Mesodermal cell (in vitro differentiated cells): Measurements from ENCODE around the gene CYB5R3.

Source experiments
- H3K27ac ChIP-seq: 2 replicates; pipeline ENCODE4 v1.7.0; 2013; ENCODE audit warnings: mild to moderate bottlenecking, low read depth, low read length, moderate library complexity; ENCODE audit not compliant: severe bottlenecking
- H3K36me3 ChIP-seq: 2 replicates; pipeline ENCODE4 v1.7.1; 2013; ENCODE audit warnings: mild to moderate bottlenecking, low read length, moderate library complexity; ENCODE audit not compliant: control insufficient read depth, insufficient read depth
- H3K4me1 ChIP-seq: one replicate; pipeline ENCODE4 v1.7.1; 2013; ENCODE audit warnings: mild to moderate bottlenecking, low read length; ENCODE audit not compliant: insufficient read depth, control insufficient read depth, poor library complexity, severe bottlenecking
- H3K4me3 ChIP-seq: 2 replicates; pipeline ENCODE4 v1.7.0; 2013; ENCODE audit warnings: low read length, control low read depth, mild to moderate bottlenecking; ENCODE audit not compliant: insufficient read depth, poor library complexity, severe bottlenecking; ENCODE audit errors: extremely low read depth
- H3K9me3 ChIP-seq: 2 replicates; pipeline ENCODE4 v1.7.1; 2013; ENCODE audit warnings: mild to moderate bottlenecking, low read length, moderate library complexity; ENCODE audit not compliant: control insufficient read depth
- WGBS, 2 experiments: methylation state at CpG; one replicate each; pipeline ENCODE4 v1.1.5; 2013; ENCODE audit warnings: missing lambda C conversion rate in 2 of 2; ENCODE audit not compliant: insufficient coverage in 2 of 2; 5-methylcytosine and 5-hydroxymethylcytosine counted together

CYB5R3 gene

DNA sequence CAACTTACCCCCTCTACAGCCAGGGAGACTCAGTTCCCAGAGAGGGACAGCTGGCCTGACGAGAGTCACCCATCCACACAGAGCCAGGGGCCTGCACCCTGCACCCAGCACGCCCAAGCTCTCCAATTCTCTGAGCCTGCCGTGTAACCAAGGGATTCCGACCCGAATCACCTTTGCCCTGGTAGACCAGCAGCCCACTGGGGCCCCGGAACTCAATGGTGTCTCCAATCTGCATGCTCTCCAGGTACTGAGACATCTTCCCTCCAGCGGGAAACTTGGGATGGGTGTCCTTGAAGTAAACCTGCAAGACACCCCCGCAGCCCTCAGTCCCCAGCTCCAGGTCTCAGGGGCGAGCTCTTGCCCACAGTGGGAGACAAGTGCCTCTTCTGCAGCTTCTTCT, 21.2 kb downstream of the CYB5R3 start:
- Histone ChIP-seq H3K27ac (no peak overlapping the region), H3K4me3 (no peak overlapping the region), H3K36me3 (peaks cover 79% of the 10 kb centered on the region), H3K4me1 (no peaks in the 10 kb centered on the region), H3K9me3 (no peaks in the 10 kb centered on the region)
- 96 to 98% methylated on average over 9 of the region's 9 CpGs for WGBS, 2 experiments

DNA sequence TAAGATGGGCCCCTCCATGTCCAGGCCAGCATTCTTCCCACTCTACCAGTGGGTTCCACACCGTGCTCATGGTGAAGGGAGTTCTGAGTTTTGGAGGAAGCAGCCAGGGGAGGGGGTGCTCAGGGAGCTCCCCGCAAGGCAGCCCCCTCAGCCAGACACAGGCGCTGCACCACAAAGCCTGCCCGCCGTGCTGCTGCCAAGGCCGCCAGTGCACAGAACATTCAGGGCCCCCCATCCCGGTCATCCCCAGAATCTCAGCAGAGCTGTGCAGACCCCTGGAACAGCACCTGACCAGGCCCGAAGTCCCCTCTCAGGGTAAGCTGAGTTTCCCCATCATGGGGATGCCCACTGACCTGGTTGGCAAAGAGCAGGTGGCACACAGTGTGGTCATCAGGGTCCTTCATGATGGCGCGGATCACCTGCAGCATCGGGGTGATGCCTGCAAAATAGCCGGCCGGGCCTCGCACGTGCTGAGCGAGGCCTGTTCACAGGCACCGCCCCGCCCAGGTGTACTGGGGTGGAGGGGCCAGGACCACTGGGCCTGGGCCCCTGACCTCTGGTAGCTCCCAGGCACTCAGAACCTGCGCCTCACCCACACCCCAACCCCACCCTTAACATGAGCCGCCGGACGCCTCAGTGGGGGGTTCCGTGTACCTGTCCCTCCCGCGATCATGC, 22.1 kb downstream of the CYB5R3 start:
- Histone ChIP-seq H3K27ac (no peak overlapping the region), H3K36me3 (peaks cover 84% of the 10 kb centered on the region), H3K4me3 (no peak overlapping the region), H3K4me1 (no peaks in the 10 kb centered on the region), H3K9me3 (no peaks in the 10 kb centered on the region)
- 97% methylated on average over 13 to 23 of the region's 25 CpGs for WGBS, 2 experiments

DNA sequence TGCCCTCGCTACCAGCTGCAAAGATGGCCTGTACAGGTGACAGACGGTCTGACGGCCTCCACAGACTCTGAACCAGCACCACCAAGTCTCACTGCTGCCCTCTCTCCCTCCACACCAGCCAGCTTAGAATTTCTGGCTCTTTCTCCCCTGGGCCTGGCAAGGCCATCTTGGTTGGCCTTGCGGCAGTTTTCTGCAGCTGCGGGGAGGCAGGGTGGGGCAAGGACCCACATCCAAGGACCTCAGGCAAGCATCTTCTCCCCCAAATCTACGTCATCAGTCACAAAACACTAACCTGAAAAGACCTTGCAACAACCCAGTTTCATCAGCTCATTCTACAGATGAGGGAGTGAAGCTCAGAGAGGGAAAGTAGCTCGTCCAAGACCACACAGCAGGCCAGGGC, 22.8 kb downstream of the CYB5R3 start:
- Histone ChIP-seq H3K4me1 (peaks cover under 1% of the 10 kb centered on the region), H3K27ac (no peak overlapping the region), H3K4me3 (no peak overlapping the region), H3K9me3 (no peaks in the 10 kb centered on the region), H3K36me3 (peaks cover 80% of the 10 kb centered on the region)
- 90 to 93% methylated on average over 4 to 7 of the region's 7 CpGs for WGBS, 2 experiments

DNA sequence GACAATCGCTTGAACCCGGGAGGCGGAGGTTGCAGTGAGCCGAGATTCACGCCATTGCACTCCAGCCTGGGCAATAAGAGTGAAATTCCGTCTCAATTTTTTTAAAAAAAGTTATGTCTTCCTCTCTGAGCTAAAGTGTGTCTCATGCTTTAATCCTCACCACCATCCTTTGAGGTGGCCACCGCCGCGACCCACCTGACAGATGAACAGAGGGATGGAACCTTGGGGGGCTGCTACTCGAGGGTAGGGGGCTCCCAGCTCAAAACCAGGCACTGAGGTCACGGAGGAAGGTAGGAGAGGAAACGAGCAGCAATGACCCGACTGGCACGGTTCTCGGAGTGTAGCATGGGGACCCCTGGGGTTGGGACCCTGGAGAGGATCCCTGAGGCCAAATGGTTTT, 23.8 kb downstream of the CYB5R3 start:
- H3K36me3 ChIP-seq, result peaks cover 77% of the 10 kb centered on the region
- WGBS, 2 experiments, result 95 to 96% methylated on average over 9 to 13 of the region's 15 CpGs
- no peak overlapping the region for H3K4me3 ChIP-seq
- no peak overlapping the region for H3K27ac ChIP-seq
- H3K4me1 ChIP-seq, result peaks cover 5% of the 10 kb centered on the region
- no peaks in the 10 kb centered on the region for H3K9me3 ChIP-seq

DNA sequence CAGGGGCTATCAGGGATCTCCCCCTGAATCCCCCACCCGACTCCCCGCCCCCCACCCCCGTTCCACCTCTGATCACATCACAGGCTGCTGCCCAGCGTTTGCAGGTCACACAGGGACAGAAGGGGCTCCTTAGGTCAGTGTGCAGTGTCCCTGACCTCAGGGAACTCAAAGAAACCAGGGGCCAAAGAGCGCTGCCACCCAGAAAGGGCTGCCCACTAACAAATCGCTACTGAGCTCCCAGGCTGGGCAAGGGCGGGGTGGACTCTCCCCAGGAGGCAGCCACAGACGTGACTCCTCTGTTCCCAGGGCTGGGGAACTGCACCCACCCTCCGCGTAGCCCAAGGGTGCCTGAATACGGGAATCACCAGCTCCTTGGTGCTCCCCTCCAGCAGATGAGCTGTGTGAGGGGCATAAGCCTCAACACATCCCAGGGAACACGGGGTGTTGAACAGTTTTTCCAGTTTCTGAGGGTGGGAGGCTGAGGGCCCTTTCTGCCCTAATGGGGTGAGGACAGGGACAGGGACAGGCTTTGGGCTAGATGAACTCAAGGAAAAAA, 24.6 kb downstream of the CYB5R3 start:
- H3K36me3 ChIP-seq, result peaks cover 77% of the 10 kb centered on the region
- peaks cover 5% of the 10 kb centered on the region for H3K4me1 ChIP-seq
- no peak overlapping the region for H3K4me3 ChIP-seq
- H3K9me3 ChIP-seq, result no peaks in the 10 kb centered on the region
- 90 to 92% methylated on average over 5 to 8 of the region's 12 CpGs for WGBS, 2 experiments
- H3K27ac ChIP-seq, result no peak overlapping the region

DNA sequence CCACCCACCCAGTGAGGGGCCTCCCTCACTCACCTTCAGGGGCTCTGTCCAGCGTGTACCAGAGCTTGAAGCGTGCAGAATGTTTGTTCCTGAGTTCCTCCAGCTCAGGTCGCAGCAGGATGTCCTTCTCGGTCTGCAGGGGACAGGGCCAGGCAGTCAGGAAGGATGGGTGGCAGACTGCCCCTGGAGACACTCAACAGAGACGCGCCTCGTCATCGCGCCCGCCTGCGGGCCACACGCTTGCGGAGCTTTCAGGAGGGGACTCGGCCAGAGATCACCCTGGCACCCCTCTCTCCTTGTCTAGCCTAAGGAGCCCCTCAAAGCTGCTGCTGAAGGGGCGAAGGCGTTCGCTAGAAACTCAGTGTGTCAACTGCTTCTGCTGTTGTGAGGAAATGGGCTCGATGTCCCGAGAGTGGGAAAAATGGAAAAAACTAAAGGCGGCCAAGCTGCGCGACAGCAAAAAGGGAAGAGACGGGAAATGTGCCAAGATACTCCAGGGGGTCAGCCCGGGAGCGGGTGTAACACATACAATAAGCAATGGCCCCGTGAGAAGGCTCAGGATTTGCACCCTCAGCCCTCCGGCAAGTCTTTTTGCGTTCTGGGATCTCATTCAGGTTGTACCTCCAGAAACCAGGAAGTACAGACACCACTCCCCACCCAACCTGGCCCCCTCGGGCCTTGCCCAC, 25.3 kb downstream of the CYB5R3 start:
- Histone ChIP-seq H3K4me1 (peaks cover 5% of the 10 kb centered on the region), H3K4me3 (no peak overlapping the region), H3K36me3 (peaks cover 78% of the 10 kb centered on the region), H3K27ac (no peak overlapping the region), H3K9me3 (no peaks in the 10 kb centered on the region)
- 93 to 94% methylated on average over 27 to 29 of the region's 29 CpGs for WGBS, 2 experiments

DNA sequence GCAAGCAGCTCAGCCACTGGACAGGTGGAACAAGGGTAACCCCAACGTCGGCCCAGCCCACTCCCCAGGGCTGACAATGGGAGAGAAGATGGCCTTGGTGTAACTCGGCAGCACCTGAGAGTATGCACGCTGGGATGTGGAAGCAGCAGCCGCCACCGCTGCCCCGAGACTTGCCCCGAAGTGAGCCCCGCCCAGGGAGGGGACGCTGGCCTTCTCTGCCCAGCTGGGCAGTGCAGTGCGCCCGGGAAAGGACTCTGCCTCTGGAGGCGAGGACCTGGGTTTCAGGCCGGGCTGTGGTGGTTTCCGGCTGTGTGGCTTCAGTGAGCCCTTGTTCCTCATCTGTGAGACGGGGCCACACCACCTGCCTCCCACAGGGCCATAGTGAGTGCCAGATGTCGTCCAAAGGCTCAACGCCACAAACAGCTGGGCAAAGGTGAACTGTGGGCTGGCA, 25.9 kb downstream of the CYB5R3 start:
- H3K4me3 ChIP-seq, result no peak overlapping the region

DNA sequence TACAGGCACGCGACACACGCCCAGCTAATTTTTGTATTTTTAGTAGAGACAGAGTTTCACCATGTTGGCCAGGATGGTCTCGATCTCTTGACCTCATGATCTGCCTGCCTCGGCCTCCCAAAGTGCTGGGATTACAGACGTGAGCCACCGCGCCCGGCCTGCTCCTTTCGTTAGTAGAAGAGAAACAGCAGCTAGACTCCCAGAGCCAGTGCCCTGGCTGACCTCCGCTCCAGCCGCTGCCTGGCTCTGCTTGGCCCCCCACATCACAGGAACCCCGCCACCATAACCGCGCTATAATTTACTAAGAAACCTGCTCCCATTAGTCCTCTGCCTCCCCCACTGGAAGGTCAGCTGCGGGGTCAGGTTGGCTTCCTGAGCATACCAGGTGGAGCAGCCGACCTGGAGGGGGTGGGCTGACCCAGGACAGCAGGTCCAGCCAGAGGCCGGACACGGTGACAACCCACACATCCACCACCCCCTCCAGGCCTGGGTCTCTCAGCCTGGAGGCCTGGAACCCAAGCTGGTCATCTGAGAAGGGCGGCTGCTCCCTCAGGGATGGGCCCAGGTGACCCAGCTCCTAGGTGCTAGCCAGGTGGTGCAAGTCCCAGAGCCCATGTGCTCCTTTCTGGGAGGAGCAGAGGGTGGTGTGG, 27.0 kb downstream of the CYB5R3 start:
- H3K4me3 ChIP-seq, result no peak overlapping the region
- H3K9me3 ChIP-seq, result no peaks in the 10 kb centered on the region
- 91 to 97% methylated on average over 14 to 15 of the region's 20 CpGs for WGBS, 2 experiments
- peaks cover 8% of the 10 kb centered on the region for H3K4me1 ChIP-seq
- H3K36me3 ChIP-seq, result peaks cover 69% of the 10 kb centered on the region
- H3K27ac ChIP-seq, result no peak overlapping the region

More for the DNA sequence above, 25.9 kb downstream of the CYB5R3 start:
- Histone ChIP-seq H3K27ac (no peak overlapping the region), H3K9me3 (no peaks in the 10 kb centered on the region), H3K36me3 (peaks cover 80% of the 10 kb centered on the region), H3K4me1 (peaks cover 5% of the 10 kb centered on the region)
- 93% methylated on average over 18 of the region's 18 CpGs for WGBS, 2 experiments

DNA sequence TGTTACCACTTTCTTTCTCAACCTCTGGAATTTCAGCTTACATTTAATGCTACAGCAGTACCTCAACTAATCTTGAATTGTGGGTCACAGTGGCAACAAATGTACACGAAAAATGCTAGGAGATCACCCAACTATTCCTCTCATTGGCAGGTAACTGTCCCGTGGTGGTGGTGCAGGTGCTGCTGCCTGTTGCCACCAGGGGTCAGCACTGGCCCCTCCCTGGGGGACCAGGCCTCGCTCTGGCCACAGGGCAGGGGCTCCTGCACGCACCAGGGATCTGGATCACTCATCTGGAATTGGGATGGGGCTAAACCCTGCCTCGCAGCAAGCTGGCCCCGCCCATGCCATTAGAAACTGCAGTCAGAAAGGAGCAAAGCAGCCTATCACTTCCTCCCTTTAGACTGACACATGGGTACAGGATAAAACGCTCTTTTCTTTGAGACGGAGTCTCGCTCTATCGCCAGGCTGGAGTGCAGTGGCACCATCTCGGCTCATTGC, 27.6 kb downstream of the CYB5R3 start:
- Histone ChIP-seq H3K27ac (no peak overlapping the region), H3K36me3 (peaks cover 62% of the 10 kb centered on the region), H3K9me3 (no peaks in the 10 kb centered on the region), H3K4me1 (peaks cover 8% of the 10 kb centered on the region), H3K4me3 (no peak overlapping the region)
- 54 to 60% methylated on average over 9 to 11 of the region's 11 CpGs for WGBS, 2 experiments

DNA sequence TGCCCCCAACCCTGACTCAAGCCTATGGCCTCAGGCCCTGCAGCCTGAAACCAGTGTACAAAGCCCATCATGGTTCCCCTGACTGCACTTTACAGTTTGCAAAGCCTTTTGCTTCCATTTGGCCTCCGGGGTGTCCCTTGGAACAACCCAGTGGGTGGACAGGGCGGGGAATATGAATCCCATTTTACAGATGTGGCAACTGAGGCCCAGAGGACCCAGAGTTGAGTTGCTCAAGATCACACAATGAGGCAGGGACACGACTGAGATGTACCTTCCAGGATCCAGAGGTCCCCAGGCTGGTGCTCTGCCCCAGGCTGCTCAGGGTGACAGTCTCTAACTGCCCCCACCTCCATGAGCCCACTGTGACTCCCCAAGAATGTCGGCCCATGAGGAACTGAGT, 29.1 kb downstream of the CYB5R3 start:
- 91 to 96% methylated on average over 3 to 4 of the region's 4 CpGs for WGBS, 2 experiments
- Histone ChIP-seq H3K4me3 (no peak overlapping the region), H3K36me3 (peaks cover 48% of the 10 kb centered on the region), H3K4me1 (peaks cover 8% of the 10 kb centered on the region), H3K27ac (no peak overlapping the region), H3K9me3 (no peaks in the 10 kb centered on the region)
